ENCODE results near the gene PRKG1. TPM values are rescaled to one million over a fixed set of nuclear protein-coding genes. Genes with fewer than 3 reads are reported as not detected.

PRKG1 gene
- total and polyA plus RNA-seq, 2 experiments from 2014 or later = 10.7 to 21.8 TPM

DNA sequence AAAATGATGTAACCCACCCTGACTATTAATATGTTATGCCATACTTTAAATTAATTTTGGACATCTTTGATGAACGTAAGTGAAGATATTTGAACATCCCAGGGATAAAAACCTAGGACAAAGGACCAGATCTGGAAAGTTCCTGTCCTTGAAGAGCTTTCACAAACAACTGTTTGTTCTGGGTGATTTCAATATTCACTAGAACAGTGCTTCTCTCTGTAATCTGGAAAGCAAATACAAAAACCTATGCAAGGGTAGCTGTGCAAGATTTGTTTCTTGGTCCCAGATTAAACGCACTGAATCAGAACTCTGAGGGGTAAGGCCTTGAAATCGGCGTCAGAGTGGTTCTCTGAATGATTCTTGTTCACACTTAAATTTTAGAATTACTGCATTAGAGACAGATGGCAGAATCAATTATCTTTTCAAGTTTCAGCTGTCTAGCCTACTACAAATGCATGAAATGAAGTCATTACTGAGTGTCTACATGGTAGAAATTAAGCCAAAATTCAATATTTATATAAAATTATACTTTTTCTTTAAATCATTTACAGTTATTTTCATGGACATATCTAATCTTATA, 694.7 kb downstream of the PRKG1 start:
- in situ Hi-C loops (cut with MboI) = no loop called here
- Histone ChIP-seq H3K27ac (no peak overlapping the region), H3K9me3 (ENCODE audit: low read depth) (no peaks in the 10 kb centered on the region), H3K9me2 (ENCODE audit: insufficient read depth) (no peaks in the 10 kb centered on the region), H3K79me2 (ENCODE audit: insufficient read depth) (no peaks in the 10 kb centered on the region), H4K20me1 (ENCODE audit: insufficient read depth) (no peaks in the 10 kb centered on the region), H3K9ac (no peak overlapping the region), H3F3A (ENCODE audit: insufficient read depth) (no peaks in the 10 kb centered on the region; the same call in 1 of the 2 replicates), H3K4me2 (ENCODE audit: unreplicated experiment) (no peak overlapping the region), H3K4me1 (ENCODE audit: insufficient read depth) (peaks cover 27% of the 10 kb centered on the region), H3K4me3 (no peak overlapping the region), H3K36me3 (ENCODE audit: low read depth) (no peaks in the 10 kb centered on the region), H2AFZ (no peak overlapping the region), H3K27me3 (replicated peaks; ENCODE audit: insufficient read depth) (no peaks in the 10 kb centered on the region)
- no peak for DNase-seq
- no peak for TF ChIP-seq EZH2phosphoT487 (IDR thresholded peaks at IDR 0.05; ENCODE audit: insufficient read depth, low read depth)
- no peak for TF ChIP-seq EZH2 (IDR thresholded peaks at IDR 0.05; ENCODE audit: insufficient read depth, poor library complexity, severe bottlenecking)
- WGBS, 2 experiments (ENCODE audit: low coverage in 1 of 2, low lambda C conversion rate in 2 of 2, missing lambda C conversion rate in 2 of 2) = 84 to 87% methylated on average over 4 of the region's 4 CpGs

DNA sequence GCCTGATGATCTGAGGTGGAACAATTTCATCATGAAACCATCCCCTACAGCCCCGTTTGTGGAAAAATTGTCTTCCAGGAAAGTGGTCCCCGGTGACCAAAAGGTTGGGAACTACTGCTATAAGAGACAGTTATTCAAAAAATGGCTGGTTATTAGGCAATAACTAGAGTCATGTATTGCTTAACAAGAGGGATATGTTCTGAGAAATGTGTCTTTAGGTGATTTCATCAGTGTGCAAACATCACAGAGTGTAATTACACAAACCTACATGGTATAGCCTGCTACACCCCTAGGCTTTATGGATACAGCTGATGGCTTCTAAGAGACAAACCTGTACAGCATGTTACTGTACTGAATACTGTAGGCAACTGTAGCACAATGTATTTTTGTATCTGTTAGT, 696.4 kb downstream of the PRKG1 start:
- TF ChIP-seq EZH2 (IDR thresholded peaks at IDR 0.05; ENCODE audit: insufficient read depth, poor library complexity, severe bottlenecking) (no peak), EZH2phosphoT487 (IDR thresholded peaks at IDR 0.05; ENCODE audit: insufficient read depth, low read depth) (no peak)
- H3K27ac ChIP-seq = no peak overlapping the region
- no peaks in the 10 kb centered on the region for H3K36me3 ChIP-seq (ENCODE audit: low read depth)
- H3K9me3 ChIP-seq (ENCODE audit: low read depth) = no peaks in the 10 kb centered on the region
- no peaks in the 10 kb centered on the region for H4K20me1 ChIP-seq (ENCODE audit: insufficient read depth)
- no peak overlapping the region for H3K9ac ChIP-seq
- H3K4me1 ChIP-seq (ENCODE audit: insufficient read depth) = peaks cover 32% of the 10 kb centered on the region
- in situ Hi-C loops (cut with MboI) = no loop called here
- H3F3A ChIP-seq (ENCODE audit: insufficient read depth) = no peaks in the 10 kb centered on the region; the same call in 1 of the 2 replicates
- H3K27me3 ChIP-seq (replicated peaks; ENCODE audit: insufficient read depth) = no peaks in the 10 kb centered on the region
- no peak overlapping the region for H2AFZ ChIP-seq
- H3K4me3 ChIP-seq = no peak overlapping the region
- DNase-seq = peak; percentile 52
- WGBS, 2 experiments (ENCODE audit: low coverage in 1 of 2, low lambda C conversion rate in 2 of 2, missing lambda C conversion rate in 2 of 2) = 67 to 71% methylated on average over 2 of the region's 2 CpGs
- H3K9me2 ChIP-seq (ENCODE audit: insufficient read depth) = no peaks in the 10 kb centered on the region
- no peak overlapping the region for H3K4me2 ChIP-seq (ENCODE audit: unreplicated experiment)
- H3K79me2 ChIP-seq (ENCODE audit: insufficient read depth) = no peaks in the 10 kb centered on the region

- H3K4me3 ChIP-seq = no peak overlapping the region
- H3K4me2 ChIP-seq (ENCODE audit: unreplicated experiment) = no peak overlapping the region
- in situ Hi-C loops (cut with MboI) = no loop called here
- WGBS, 2 experiments (ENCODE audit: low coverage in 1 of 2, low lambda C conversion rate in 2 of 2, missing lambda C conversion rate in 2 of 2) = 82 to 94% methylated on average over 2 of the region's 2 CpGs
- peaks cover 32% of the 10 kb centered on the region for H3K4me1 ChIP-seq (ENCODE audit: insufficient read depth)
- H3K9ac ChIP-seq = no peak overlapping the region
- H2AFZ ChIP-seq = no peak overlapping the region
- no peak overlapping the region for H3K27ac ChIP-seq
- no peak for DNase-seq
- H3K36me3 ChIP-seq (ENCODE audit: low read depth) = no peaks in the 10 kb centered on the region
- H3F3A ChIP-seq (ENCODE audit: insufficient read depth) = no peaks in the 10 kb centered on the region; the same call in 1 of the 2 replicates
- TF ChIP-seq EZH2phosphoT487 (IDR thresholded peaks at IDR 0.05; ENCODE audit: insufficient read depth, low read depth) (no peak), EZH2 (IDR thresholded peaks at IDR 0.05; ENCODE audit: insufficient read depth, poor library complexity, severe bottlenecking) (no peak)
- no peaks in the 10 kb centered on the region for H3K79me2 ChIP-seq (ENCODE audit: insufficient read depth)
- peaks cover 5% of the 10 kb centered on the region; the same call in 1 of the 2 replicates for H3K9me2 ChIP-seq (ENCODE audit: insufficient read depth)
- no peaks in the 10 kb centered on the region for H3K9me3 ChIP-seq (ENCODE audit: low read depth)
- H3K27me3 ChIP-seq (replicated peaks; ENCODE audit: insufficient read depth) = no peaks in the 10 kb centered on the region
- no peaks in the 10 kb centered on the region for H4K20me1 ChIP-seq (ENCODE audit: insufficient read depth)
Observed at GRCh38 chr10:51772387-51772786, 698.1 kb downstream of the PRKG1 start.

DNA sequence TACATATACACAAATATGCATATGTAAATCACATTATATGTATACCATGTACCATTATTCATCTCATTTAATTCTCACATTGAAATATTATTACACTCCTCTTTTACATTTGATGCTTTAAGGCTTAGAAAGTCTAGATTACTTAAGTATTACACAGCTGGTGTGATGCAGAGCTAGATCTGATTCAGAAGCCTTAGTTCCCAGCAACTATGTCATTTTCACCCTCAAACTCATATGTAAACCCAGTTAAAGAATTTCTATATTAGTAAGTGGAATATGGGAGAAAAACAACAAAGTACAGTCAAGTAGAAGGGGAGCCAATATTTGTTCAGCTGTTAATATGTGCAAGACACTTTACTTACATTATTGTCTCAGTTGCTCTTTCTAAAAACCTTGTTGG, 699.4 kb downstream of the PRKG1 start:
- Histone ChIP-seq H3K4me2 (ENCODE audit: unreplicated experiment) (peak overlapping the region; percentile 5), H4K20me1 (ENCODE audit: insufficient read depth) (no peaks in the 10 kb centered on the region), H3K4me3 (no peak overlapping the region), H3K9me2 (ENCODE audit: insufficient read depth) (peaks cover 5% of the 10 kb centered on the region; the same call in 1 of the 2 replicates), H3K27me3 (replicated peaks; ENCODE audit: insufficient read depth) (no peaks in the 10 kb centered on the region), H3K9me3 (ENCODE audit: low read depth) (no peaks in the 10 kb centered on the region), H3K4me1 (ENCODE audit: insufficient read depth) (peaks cover 32% of the 10 kb centered on the region), H3K27ac (peak overlapping the region; percentile 30; the same call in 1 of the 2 replicates), H2AFZ (no peak overlapping the region), H3K36me3 (ENCODE audit: low read depth) (no peaks in the 10 kb centered on the region), H3K79me2 (ENCODE audit: insufficient read depth) (no peaks in the 10 kb centered on the region), H3K9ac (no peak overlapping the region), H3F3A (ENCODE audit: insufficient read depth) (no peaks in the 10 kb centered on the region; the same call in 1 of the 2 replicates)
- peak; percentile 60 for DNase-seq
- in situ Hi-C loops (cut with MboI) = no loop called here
- TF ChIP-seq EZH2phosphoT487 (IDR thresholded peaks at IDR 0.05; ENCODE audit: insufficient read depth, low read depth) (no peak), EZH2 (IDR thresholded peaks at IDR 0.05; ENCODE audit: insufficient read depth, poor library complexity, severe bottlenecking) (no peak)

Data from GM23248 (cell line).